AG04450 (cell line): ENCODE data around the gene TARBP1. TPM values are rescaled to one million over a fixed set of nuclear protein-coding genes. Genes with fewer than 3 reads are reported as not detected.
A peak's percentile ranks its signal among the peaks of the same experiment; 100 is the strongest.

ENCODE experiments used
- CTCF ChIA-PET: fragments of 300-600, 350-600 bp; formaldehyde crosslinking; extraction: SDS; loops from one replicate; lab custom pipeline; 2022; ENCODE audit warnings: antibody characterized with exemption, inconsistent platforms; lab: Charles Lee
- POLR2A ChIA-PET: fragments of 350-600 bp; formaldehyde crosslinking; extraction: SDS; loops from one replicate; lab custom pipeline; 2021; ENCODE audit warnings: antibody characterized with exemption, inconsistent platforms; lab: Yijun Ruan, JAX
- DNase-seq: peaks from one replicate; pipeline ENCODE4 v3.0.0-alpha.2; 2011; ENCODE audit warnings: low read depth, low spot score
- H3K27ac ChIP-seq: one replicate; pipeline ENCODE4 v1.5.1; 2012; ENCODE audit warnings: low read depth, low read length, control low read depth
- H3K27me3 ChIP-seq: one replicate; pipeline ENCODE4 v1.6.0; 2012; ENCODE audit warnings: low read length; ENCODE audit not compliant: control insufficient read depth, insufficient read depth
- H3K4me3 ChIP-seq: 2 replicates; pipeline ENCODE4 v1.5.1; 2011; ENCODE audit warnings: mild to moderate bottlenecking, low read depth, low read length, control low read depth
- H3K9me3 ChIP-seq: 2 replicates; pipeline ENCODE4 v1.5.1; 2012; ENCODE audit warnings: low read length; ENCODE audit not compliant: control insufficient read depth, insufficient read depth
- polyA plus RNA-seq: library from polyadenylated mRNA; depleted of rRNA; stranded (reverse); fragments of >200 nt; gene quantifications from 2 replicates; pipeline ENCODE4 v1.2.3, GENCODE V29; 2011
- TF ChIP-seq, protein P1 (sequence below): IDR thresholded peaks from 2 replicates; pipeline ENCODE4 v1.5.1; 2011; ENCODE audit warnings: low read depth, low read length, control low read depth, inconsistent platforms

The TARBP1 gene
- polyA plus RNA-seq, 1 experiment: 22.6 TPM

DNA sequence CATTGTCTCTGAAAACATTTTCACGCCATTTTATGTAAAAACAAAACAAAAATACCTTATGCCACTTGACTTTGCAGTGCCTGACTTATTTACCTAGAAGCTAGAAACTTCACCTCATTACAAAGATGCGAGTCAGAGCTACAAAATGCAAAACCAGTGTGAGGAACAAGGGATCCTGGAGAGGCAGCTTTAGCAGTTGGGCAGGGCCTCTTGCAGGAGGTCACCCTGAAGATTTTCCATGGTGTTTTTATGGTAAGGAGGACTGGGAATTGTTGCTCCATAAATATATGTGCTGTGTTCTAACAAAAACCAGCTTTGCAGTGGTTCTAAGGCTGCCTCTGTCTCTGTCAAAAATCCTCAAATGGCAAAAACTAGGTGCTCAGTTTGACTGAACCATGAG lies 36.4 kb upstream of the TARBP1 start:
- Histone ChIP-seq H3K9me3 (no peaks in the 10 kb centered on the region), H3K27ac (peak overlapping the region; percentile 22), H3K27me3 (no peaks in the 10 kb centered on the region), H3K4me3 (no peak overlapping the region)
- DNase-seq: no peak
- TF ChIP-seq, protein P1, sequence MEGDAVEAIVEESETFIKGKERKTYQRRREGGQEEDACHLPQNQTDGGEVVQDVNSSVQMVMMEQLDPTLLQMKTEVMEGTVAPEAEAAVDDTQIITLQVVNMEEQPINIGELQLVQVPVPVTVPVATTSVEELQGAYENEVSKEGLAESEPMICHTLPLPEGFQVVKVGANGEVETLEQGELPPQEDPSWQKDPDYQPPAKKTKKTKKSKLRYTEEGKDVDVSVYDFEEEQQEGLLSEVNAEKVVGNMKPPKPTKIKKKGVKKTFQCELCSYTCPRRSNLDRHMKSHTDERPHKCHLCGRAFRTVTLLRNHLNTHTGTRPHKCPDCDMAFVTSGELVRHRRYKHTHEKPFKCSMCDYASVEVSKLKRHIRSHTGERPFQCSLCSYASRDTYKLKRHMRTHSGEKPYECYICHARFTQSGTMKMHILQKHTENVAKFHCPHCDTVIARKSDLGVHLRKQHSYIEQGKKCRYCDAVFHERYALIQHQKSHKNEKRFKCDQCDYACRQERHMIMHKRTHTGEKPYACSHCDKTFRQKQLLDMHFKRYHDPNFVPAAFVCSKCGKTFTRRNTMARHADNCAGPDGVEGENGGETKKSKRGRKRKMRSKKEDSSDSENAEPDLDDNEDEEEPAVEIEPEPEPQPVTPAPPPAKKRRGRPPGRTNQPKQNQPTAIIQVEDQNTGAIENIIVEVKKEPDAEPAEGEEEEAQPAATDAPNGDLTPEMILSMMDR: no peak
- POLR2A ChIA-PET: no interaction called here
- CTCF ChIA-PET: interaction anchor here (1.0 to 1.4 kb wide), 2 partner anchors 16 to 29 kb away, joined by 4 read pairs; no protein-coding TSS in a partner anchor

DNA sequence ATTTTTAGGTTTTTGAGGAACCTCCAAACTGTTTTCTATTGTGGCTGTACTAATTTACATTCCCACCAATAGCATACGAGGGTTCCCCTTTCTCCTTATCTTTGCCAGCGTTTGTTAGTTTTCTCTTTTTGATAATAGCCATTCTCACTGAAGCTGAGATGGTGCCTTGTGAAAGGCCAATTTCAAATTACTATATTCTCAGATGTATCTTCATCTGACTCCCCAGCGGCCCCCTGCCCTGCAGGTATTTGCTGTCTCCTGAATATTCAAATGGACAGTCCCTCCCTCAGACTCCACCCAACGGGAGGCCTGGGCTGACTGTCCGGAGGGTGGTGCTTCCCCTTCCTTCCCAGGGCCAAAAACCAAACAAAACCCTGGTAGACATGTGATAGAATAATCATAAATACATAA lies 33.5 kb upstream of the TARBP1 start:
- CTCF ChIA-PET: no interaction called here
- TF ChIP-seq, protein P1: no peak
- no peak overlapping the region for H3K4me3 ChIP-seq
- no peaks in the 10 kb centered on the region for H3K27me3 ChIP-seq
- POLR2A ChIA-PET: no interaction called here
- H3K27ac ChIP-seq: no peak overlapping the region
- no peaks in the 10 kb centered on the region for H3K9me3 ChIP-seq
- DNase-seq: no peak

DNA sequence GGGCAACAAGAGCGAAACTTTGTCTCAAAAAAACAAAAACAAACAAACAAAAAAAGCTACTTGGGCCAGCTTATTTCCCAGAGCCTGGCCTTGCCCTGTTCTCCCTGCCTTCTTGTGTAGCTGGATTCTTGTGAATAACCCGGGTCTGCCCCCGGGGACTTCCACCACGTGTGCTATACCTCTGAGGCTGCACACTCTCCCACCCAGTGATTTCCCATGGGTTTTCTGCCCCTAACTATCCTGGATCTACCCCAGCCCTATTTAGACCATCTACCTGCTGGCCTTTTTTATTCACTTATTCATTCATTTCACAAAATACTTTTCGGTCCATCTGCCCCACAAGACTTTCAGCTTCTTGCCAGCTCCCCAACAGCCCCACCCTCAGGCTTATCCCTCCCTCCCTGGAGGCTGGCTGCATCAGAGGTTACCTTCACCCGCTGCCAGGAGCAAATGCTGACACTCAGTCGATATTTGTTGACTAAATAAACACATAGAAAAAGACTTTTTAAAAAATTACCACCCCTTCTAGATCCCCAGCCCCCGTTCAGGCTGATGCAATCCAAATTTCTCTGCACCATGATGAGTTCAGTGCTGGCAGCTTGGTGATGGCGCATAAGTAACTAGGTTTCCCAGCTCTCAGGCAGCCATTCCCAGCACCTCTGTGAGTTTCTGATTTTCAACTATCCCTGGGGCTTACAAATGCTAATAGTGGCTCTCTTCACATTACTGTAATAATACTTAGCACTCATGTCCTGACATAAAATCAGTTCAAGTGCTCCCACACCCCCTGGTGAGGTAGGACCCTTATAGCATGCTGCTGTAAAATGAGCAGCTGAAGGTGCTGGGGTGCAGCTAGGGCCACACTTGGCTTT lies 30.7 kb upstream of the TARBP1 start:
- H3K27ac ChIP-seq: peak overlapping the region; percentile 21
- no peaks in the 10 kb centered on the region for H3K27me3 ChIP-seq
- no peak for DNase-seq
- ChIA-PET CTCF (interaction anchor here (0.7 to 1.2 kb wide), 3 partner anchors 9 to 10 kb away, joined by 4 read pairs; no protein-coding TSS in a partner anchor), POLR2A (no interaction called here)
- no peaks in the 10 kb centered on the region for H3K9me3 ChIP-seq
- H3K4me3 ChIP-seq: no peak overlapping the region
- TF ChIP-seq, protein P1: no peak

DNA sequence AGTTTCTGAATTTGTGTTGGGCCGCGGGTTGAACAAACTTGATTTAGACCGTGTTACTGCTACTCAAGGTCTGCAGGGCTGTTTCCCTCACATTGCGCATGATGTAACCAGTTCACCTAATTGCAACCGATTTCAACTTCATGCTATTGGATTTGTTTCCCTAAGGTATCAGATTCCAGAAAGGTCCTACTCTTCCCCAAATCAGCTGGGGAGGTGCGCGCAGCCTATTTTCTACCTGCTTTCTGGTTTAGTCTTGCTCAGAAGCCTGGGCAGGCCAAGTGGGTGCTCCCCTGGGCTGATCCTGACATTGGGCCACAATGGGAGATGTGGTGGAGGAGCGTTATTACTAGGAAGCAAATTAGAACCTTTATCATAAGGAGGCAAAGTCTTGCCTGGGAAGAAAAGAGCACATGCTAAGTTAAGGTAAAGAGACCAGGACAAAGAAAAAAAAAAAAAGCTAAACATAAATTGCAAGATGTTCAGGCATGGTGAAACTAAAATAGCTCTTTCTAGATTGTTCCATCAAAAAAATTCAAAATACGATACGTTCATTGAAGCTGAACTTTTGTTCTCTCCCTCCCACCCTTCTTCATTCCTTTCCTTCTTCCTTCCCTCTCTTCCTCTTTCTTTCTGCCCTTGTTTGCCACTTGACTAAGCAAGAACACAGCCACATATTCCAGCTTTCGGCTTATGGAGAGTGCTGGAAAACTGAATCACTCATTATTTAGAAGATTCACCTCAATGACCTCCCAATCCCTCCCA lies 28.8 kb upstream of the TARBP1 start:
- Histone ChIP-seq H3K4me3 (no peak overlapping the region), H3K27me3 (no peaks in the 10 kb centered on the region), H3K9me3 (no peaks in the 10 kb centered on the region), H3K27ac (no peak overlapping the region)
- POLR2A ChIA-PET: no interaction called here
- CTCF ChIA-PET: interaction anchor here (0.6 to 1.5 kb wide), 3 partner anchors 8 to 581 kb away, joined by 3 to 6 read pairs (median 5); no protein-coding TSS in a partner anchor
- DNase-seq: no peak
- TF ChIP-seq, protein P1: no peak
